Glutamatergic neuron (in vitro differentiated cells): ENCODE measurements around the gene FAM83D. TPM values are rescaled to one million over a fixed set of nuclear protein-coding genes. Genes with fewer than 3 reads are reported as not detected.
"Not testable (repeated sequence)": the region's sequence is repeated elsewhere in the genome, so short reads cannot be mapped to it uniquely, and the experiment has no call there.

Experiments
- DNase-seq: peaks from one replicate; pipeline ENCODE4 v3.0.0; 2022
- H3K27ac Mint-ChIP-seq: one replicate; pipeline ENCODE4 v1.8.0; 2020; ENCODE audit warnings: mild to moderate bottlenecking, mixed read lengths, inconsistent platforms; ENCODE audit not compliant: unreplicated experiment
- H3K27me3 Mint-ChIP-seq: one replicate; pipeline ENCODE4 v1.8.0; 2020; ENCODE audit warnings: mild to moderate bottlenecking, moderate library complexity, mixed read lengths, inconsistent platforms; ENCODE audit not compliant: unreplicated experiment
- H3K36me3 Mint-ChIP-seq: one replicate; pipeline ENCODE4 v1.8.0; 2020; ENCODE audit warnings: mild to moderate bottlenecking, mixed read lengths, inconsistent platforms; ENCODE audit not compliant: unreplicated experiment
- H3K4me1 Mint-ChIP-seq: one replicate; pipeline ENCODE4 v1.8.0; 2020; ENCODE audit warnings: mild to moderate bottlenecking, low read depth, mixed read lengths, inconsistent platforms; ENCODE audit not compliant: unreplicated experiment
- H3K4me3 Mint-ChIP-seq: one replicate; pipeline ENCODE4 v1.8.0; 2020; ENCODE audit warnings: mild to moderate bottlenecking, mixed read lengths, inconsistent platforms; ENCODE audit not compliant: unreplicated experiment
- H3K9me3 Mint-ChIP-seq: one replicate; pipeline ENCODE4 v1.8.0; 2020; ENCODE audit warnings: mild to moderate bottlenecking, moderate library complexity, mixed read lengths, inconsistent platforms; ENCODE audit not compliant: unreplicated experiment
- total RNA-seq: library from RNA; stranded (reverse); fragmentation: NEBNext Ultra II Directional; extraction: Animal tissue kit (Norgen Biotek cat#: 25700); gene quantifications from one replicate; pipeline ENCODE4 v1.2.1, GENCODE V29; 2021; ENCODE audit not compliant: unreplicated experiment
- TF ChIP-seq, protein P1 (sequence below): fragments of 200-600 bp; sonication (generic); IDR thresholded peaks from one replicate; pipeline ENCODE4 v1.5.0; 2021; ENCODE audit not compliant: partially characterized antibody, unreplicated experiment

The FAM83D gene
- total RNA-seq, 1 donor from 2014 or later, result 4.9 TPM

- Mint-ChIP-seq H3K4me3 (no peak overlapping the region), H3K4me1 (peaks cover 7% of the 10 kb centered on the region), H3K9me3 (no peaks in the 10 kb centered on the region), H3K27ac (no peak overlapping the region), H3K27me3 (no peaks in the 10 kb centered on the region), H3K36me3 (peaks cover 3% of the 10 kb centered on the region)
- no peak for DNase-seq
- TF ChIP-seq, protein P1, sequence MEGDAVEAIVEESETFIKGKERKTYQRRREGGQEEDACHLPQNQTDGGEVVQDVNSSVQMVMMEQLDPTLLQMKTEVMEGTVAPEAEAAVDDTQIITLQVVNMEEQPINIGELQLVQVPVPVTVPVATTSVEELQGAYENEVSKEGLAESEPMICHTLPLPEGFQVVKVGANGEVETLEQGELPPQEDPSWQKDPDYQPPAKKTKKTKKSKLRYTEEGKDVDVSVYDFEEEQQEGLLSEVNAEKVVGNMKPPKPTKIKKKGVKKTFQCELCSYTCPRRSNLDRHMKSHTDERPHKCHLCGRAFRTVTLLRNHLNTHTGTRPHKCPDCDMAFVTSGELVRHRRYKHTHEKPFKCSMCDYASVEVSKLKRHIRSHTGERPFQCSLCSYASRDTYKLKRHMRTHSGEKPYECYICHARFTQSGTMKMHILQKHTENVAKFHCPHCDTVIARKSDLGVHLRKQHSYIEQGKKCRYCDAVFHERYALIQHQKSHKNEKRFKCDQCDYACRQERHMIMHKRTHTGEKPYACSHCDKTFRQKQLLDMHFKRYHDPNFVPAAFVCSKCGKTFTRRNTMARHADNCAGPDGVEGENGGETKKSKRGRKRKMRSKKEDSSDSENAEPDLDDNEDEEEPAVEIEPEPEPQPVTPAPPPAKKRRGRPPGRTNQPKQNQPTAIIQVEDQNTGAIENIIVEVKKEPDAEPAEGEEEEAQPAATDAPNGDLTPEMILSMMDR, result no peak
These were observed 60.4 kb downstream of the FAM83D start for GRCh38 chr20:38986663-38987062.

GRCh38 chr20:38987777-38988176, 61.6 kb downstream of the FAM83D start:
- H3K4me1 Mint-ChIP-seq, result peaks cover 7% of the 10 kb centered on the region
- TF ChIP-seq, protein P1, result no peak
- H3K9me3 Mint-ChIP-seq, result no peaks in the 10 kb centered on the region
- DNase-seq, result no peak
- peaks cover 3% of the 10 kb centered on the region for H3K36me3 Mint-ChIP-seq
- no peak overlapping the region for H3K27ac Mint-ChIP-seq
- no peaks in the 10 kb centered on the region for H3K27me3 Mint-ChIP-seq
- H3K4me3 Mint-ChIP-seq, result no peak overlapping the region

DNA sequence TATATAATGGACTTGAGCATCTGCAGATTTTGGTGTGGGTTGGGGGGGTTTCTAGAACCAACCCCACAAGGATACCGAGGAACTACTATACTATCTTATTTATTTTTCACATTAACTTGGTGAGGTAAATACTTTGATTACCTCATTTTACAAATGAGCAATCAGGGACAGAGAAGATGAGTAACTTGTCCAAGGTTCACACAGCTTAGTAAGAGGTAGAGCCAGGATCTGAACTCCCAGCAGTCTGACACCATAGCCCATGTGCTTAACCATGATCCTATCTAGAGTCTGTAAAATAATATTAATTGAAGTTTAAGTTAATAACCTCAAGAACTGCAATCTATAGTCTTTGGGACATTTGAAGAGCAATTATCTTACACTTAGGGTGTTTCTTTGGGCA, 64.5 kb downstream of the FAM83D start:
- Mint-ChIP-seq H3K27ac (no peak overlapping the region), H3K27me3 (no peaks in the 10 kb centered on the region), H3K4me1 (peaks cover 7% of the 10 kb centered on the region), H3K36me3 (peaks cover 3% of the 10 kb centered on the region), H3K4me3 (no peak overlapping the region), H3K9me3 (no peaks in the 10 kb centered on the region)
- TF ChIP-seq, protein P1, result no peak
- no peak for DNase-seq

DNA sequence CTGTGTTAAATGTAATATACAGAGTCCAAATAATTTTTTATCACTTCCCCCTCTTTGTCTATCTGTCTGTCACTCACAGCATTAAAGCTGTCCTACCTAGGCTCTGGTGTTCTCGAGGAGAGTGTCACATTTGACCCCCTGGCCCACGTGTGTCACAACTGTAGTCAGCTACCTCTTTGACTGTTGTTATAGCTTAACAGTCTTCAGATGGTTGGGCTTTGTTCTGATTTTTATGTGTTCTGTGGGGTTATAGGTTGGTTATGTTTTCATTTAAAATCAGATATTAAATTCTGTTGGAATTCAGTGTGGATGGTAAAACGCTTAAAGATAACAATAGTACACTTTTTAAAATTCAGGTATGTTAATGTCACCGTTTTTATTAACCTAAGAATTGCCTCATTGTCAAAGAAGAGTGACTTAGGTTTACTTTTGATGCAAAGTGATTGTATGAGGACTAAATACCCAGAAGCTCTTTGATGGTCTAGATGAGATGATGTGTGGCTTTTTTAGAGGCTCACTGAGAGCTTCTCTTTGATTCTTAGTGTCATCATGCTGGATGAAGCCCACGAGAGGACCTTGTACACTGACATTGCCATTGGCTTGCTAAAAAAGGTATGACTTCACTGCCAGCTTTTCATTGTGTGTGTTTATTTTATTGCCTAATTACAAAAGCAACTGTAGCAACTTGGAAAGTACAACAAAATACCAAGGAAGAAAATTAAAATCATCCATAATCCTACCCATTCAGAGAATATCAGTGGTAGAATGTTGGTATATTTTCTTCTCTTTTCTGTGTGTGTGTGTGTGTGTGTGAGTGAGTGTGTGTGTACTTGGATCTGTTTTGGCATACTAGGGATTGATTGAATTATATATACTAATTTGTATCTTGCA, 65.8 kb downstream of the FAM83D start:
- peaks cover 3% of the 10 kb centered on the region for H3K36me3 Mint-ChIP-seq
- TF ChIP-seq, protein P1, result no peak
- H3K9me3 Mint-ChIP-seq, result no peaks in the 10 kb centered on the region
- H3K4me1 Mint-ChIP-seq, result peaks cover 7% of the 10 kb centered on the region
- H3K27ac Mint-ChIP-seq, result no peak overlapping the region
- H3K4me3 Mint-ChIP-seq, result no peak overlapping the region
- H3K27me3 Mint-ChIP-seq, result no peaks in the 10 kb centered on the region
- no peak for DNase-seq

DNA sequence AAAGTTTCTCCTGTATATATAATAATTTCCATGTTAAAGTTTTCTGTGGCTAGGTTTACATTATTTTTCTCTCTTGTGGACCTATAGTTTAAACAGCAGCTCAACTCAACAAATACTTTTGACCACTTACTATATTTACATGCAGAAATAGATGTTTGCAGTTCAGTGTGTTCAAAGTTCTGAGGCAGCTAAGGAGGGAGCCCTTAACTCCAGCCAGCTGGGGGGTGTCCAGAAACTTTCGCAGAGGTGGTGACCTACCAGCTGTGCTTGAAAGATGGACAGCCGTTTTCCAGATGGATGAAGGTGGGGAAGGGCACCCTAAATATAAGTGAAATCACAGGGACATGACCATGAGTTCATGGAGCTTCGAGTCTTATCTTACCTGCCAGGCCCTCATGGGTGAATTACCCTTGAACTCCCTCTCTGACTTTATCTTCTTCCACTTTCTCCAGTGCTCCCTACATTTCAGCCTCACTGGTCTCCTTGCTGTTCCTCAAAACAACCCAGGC, 69.4 kb downstream of the FAM83D start:
- Mint-ChIP-seq H3K4me3 (no peak overlapping the region), H3K4me1 (peaks cover 8% of the 10 kb centered on the region), H3K36me3 (peaks cover 6% of the 10 kb centered on the region), H3K9me3 (no peaks in the 10 kb centered on the region), H3K27ac (no peak overlapping the region), H3K27me3 (no peaks in the 10 kb centered on the region)
- TF ChIP-seq, protein P1, result no peak
- no peak for DNase-seq

DNA sequence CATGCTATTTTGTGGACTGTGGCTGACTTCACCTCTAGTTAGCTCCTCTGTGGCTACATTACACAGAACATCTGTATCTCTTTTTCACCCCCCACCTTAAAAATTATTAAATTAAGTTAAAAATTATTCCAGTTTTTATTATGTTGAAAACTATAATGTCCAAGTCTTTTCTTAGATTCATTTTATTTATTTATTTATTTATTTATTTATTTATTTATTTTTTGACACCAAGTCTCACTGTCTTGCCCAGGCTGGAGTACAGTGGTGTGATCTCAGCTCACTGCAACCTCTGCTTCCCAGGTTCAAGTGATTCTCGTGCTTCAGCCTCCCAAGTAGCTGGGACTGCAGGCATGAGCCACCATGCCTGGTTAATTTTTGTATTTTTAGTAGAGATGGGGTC, 70.6 kb downstream of the FAM83D start:
- H3K36me3 Mint-ChIP-seq, H3K27ac Mint-ChIP-seq, H3K9me3 Mint-ChIP-seq, H3K27me3 Mint-ChIP-seq, DNase-seq, H3K4me3 Mint-ChIP-seq: not testable (repeated sequence)
- peaks cover 10% of the 10 kb centered on the region for H3K4me1 Mint-ChIP-seq
